NOMO-1 treated with DMSO at 0.1 percent for 48 hours (cell line): Measurements from ENCODE around the gene POP5.
"Not testable (repeated sequence)": the region's sequence is repeated elsewhere in the genome, so short reads cannot be mapped to it uniquely, and the experiment has no call there.

Source experiments
- DNase-seq: peaks from one replicate; lab custom pipeline; 2025; ENCODE audit not compliant: unreplicated experiment; lab: John Stamatoyannopoulos, UW

Gene POP5

DNA sequence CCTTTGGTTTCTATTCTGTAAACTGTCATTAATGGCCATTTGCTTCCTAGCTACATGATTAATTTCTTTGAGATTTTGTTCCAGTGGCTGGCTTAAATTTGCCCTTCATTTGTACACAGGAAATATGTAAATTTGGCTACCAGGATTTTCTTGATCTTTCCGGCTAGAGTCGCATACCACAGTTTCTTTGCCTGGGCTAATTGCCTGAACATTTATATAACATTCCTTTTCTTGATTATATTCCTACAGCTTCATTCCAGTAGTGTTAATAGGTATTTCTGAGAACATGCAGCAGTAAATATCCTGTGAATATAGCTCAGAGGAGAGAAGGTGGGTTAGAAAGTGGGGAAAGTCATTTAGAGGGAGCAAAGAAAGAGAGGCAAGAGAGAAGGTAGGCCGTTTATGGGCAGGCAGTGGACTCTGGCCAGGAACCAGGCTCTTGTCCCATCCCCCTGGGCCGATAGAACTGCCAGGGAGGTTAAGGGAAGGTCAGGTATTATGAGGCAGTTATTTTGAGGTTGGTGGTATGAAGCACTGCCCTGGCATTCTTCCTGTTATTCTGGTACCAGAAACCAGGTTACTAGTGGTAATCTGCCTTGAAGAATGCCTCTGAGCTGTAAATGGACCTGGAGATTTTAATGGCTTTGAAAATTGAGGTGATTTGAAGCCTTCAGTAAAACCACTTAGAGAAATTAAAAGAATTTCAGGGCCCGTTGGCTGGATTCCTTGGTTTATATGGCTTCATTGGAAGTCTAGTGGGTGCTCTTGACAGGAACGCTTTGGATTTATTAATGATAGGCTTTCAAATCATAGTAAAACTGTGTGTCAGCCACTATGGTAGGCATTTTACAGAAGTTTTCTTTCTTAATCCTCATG lies 42.7 kb downstream of the POP5 start:
- no peak for DNase-seq

DNA sequence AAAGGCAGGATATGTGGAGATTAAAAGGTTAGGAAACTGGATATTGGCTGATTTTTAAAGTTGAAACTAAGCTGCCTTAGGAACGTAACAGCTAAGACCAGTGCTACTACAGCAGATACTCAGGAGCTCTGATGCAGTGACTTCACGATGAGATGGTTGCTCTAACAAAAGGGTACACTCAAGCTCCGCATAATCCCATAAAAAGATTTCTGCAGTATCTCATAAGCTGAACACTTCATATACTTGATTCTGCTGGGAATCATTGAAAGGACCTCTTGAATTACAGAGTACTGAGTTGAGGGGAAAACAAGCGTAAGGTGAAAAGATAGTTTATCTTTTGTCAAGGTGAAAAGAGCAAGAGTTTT lies 43.4 kb downstream of the POP5 start:
- no peak for DNase-seq

DNA sequence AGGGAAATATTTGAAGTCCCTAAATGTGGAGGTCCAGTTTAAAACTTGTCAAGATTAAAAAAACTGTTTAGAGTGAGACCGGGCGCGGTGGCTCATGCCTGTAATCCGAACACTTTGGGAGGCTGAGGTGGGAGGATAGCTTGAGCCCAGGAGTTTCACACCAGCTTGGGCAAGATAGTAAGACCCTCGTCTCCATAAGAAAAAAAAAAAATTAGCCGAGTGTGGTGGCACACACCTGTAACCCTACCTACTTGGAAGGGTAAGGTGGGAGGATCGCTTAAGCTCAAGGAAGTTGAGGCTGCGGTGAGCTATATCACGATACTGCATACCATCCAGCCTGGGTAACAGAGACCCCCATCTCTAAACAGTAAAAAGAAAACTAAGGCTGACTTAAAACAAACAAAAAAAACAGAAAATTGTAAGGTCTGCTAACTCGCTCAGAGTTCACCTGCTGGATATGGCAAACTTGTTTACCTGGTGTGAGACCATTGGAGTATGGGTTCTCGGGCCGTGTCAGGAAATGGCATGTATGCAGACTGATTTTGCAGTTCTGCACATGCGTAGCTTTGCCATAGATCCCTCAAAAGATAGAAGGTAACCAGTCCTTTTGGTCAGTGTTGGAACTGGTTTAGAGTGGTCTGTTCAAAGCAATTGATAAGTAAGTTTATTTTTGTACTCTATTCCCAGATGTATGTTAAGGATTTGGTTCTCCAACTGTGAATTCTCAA lies 45.0 kb downstream of the POP5 start:
- no peak for DNase-seq

DNA sequence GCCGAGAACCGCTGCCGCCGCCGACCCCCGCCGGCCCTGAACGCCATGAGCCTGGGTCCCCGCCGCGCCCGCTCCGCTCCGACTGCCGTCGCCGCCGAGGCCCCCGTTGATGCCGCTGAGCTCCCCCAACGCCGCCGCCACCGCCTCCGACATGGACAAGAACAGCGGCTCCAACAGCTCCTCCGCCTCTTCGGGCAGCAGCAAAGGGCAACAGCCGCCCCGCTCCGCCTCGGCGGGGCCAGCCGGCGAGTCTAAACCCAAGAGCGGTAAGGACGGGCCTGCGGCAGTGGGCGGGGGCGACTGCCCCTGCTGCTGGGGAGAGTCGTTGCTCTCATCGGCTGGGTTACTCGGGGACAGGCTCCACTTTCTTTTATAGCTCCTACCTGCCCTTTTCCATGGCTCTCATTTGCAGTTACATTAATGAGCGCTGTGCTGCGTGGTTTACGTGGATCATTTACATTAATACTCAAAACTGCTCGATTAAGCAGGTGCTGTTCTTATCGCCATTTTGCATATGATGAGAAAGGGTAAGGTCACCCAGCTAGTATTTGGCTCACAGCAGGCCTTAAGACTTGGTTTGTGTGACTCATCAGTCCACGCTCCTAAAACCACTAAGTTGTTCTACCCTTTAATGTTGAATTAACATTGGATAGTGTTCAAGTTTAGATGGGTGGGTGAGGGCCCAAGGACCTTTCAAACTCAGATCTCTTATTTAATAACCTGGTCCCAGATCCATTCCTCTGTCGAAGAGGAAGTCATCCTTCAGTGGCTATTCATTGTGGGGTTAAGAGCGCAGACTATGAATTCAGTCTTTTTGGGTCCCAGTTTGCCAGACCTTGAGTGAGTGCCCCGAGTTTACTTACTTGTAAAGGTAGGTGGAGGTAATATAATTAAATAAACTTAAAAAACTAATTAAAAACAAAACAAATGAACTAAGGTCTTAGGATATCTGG lies 46.2 kb downstream of the POP5 start:
- peak; percentile 31 for DNase-seq

DNA sequence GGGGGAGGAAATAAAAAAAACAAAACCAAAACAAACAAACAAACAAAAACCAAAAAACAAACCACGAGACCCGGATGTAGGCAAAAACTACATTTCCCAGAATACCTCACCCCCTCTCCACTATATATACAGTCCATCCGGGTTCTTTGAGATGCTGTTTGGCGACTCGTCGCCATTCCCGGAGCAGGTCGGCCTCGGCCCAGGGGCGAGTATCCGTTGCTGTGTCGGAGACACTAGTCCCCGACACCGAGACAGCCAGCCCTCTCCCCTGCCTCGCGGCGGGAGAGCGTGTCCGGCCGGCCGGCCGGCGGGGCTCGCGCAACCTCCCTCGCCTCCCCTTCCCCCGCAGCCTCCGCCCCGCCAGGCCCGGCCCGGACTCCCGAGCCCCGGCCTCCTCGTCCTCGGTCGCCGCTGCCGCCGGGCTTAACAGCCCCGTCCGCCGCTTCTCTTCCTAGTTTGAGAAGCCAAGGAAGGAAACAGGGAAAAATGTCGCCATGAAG lies 46.9 kb downstream of the POP5 start, which contains the start of gene RNF10:
Gene RNF10, plus strand, starts transcription at position 154 of the 500 bp plus-strand sequence. CDS start 456 bp downstream, outside the sequence.
- DNase-seq = peak; percentile 80

DNA sequence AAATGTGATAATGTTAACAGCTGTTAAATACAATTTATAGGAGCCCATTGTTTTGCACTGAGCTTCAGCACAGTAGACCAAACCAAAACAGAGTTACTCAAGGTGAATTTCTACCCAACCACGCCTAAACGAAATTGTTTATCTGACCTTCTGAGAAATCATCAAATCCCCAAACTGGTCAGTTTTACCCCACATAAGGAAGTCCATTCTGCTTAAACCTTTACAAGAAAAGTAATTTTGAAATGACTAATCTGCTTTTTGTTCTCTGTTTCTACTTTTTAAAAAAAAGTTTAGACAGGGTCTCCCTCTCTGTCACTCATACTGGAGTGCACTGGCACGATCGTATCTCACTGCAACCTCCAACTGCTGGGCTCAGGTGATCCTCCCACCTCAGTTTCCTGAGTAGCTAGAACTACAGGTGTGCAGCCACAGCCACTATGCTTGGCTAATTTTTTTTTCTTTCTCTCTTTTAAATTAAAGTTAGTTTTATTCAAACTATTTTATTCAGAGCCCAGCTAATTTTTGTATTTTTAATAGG lies 48.4 kb downstream of the POP5 start:
- DNase-seq = no peak

DNA sequence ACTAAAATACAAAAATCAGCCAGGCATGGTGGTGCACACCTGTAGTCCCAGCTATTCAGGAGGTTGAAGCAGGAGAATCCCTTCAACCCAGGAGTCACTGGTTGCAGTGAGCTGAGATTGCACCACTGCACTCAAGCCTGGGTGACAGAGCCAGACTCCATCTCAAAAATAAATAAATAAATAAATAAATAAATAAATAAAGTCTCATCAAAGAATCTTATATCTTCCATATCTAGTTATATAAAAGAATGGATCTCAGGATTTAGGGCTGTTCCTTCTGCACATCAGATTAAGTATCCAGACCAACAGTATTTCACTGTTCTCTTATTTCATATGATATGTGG lies 50.8 kb downstream of the POP5 start:
- DNase-seq = not testable (repeated sequence)

DNA sequence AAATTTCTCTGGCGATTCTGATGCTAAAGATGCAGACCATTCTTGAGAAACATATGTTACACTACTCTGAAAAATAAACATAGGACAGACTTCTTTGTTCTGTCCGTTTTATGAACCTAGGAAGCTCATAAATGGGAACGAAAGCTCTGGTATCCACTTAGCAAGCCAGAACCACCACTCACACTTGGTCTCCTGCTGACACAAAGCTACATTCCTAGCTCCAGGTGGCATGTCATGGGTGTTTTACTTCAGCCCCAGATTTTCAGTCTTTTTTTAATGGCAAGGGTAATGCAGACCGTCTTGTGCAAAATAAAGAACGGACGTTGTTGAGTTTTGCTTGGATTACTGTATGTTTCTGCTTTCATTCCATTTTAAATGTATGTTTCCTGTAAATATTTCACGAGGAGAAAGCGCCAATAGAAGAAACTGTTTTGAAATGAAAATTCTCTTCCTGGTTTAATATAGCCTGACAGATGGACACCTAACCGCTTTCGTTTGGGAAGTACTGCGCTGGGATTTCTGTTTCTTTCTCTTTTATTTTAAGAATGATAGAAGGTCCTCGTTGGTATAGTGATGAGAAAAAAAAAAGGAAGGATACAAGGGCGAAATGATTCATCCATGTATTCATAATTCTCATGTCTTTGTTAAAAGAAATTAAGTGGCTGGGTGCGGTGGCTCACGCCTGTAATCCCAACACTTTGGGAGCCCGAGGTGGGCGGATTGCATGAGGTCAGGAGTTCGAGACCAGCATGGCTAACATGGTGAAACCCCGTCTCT lies 51.4 kb downstream of the POP5 start:
- peak; percentile 44 for DNase-seq

DNA sequence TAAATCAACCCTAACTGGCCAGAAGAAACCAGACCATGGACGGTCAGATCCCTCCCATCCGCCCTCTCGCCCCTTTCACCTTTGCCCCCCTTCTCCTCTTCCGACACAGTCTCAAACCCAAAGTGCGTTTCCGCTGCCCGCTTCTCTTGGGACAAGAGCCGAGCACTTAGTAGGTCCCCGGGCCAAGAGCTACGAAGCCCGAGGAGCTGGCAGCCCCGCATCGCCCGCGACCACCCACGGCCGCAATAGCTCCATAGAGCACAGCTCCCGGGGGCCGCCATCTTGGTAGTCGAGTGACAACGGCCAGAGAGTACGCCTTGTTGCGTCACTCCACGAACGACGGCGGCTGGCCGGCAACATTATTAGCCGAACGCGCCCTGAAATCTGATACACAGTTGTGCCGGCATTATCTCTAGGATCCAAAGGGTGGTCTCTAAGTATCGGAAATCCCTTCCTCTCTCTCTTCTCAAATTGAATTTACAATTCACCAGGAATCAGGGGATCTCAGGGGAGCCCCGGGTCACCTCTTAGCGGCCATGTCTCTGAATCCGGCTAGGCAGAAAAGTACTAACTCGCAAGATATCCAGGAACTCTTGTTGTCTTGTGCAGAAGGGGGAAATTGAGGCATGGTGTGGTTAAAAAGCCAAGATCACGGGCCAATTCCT lies 52.2 kb downstream of the POP5 start, which contains the start of gene COQ5:
Gene COQ5, minus strand, starts transcription at position 298 of the 665 bp plus-strand sequence. Its CDS starts 17 bp downstream, at position 281.
- peak; percentile 74 for DNase-seq
